CD4-positive, alpha-beta T cell treated with Interleukin-17A for 1 hour (primary cell): ENCODE data around the gene MORN1.

Source experiments
- DNase-seq: peaks from one replicate; pipeline ENCODE4 v3.0.0-alpha.2; 2020

Gene MORN1

GRCh38 chr1:2418791-2419320 is 27.5 kb upstream of the MORN1 start:
- DNase-seq: no peak

GRCh38 chr1:2417833-2418225 is 26.5 kb upstream of the MORN1 start:
- DNase-seq: no peak

GRCh38 chr1:2417083-2417832 is 25.9 kb upstream of the MORN1 start:
- no peak for DNase-seq

GRCh38 chr1:2416403-2416802 is 25.0 kb upstream of the MORN1 start:
- DNase-seq: peak; percentile 31

- DNase-seq: peak; percentile 60
Measured at GRCh38 chr1:2415801-2416208, 24.5 kb upstream of the MORN1 start.

- no peak for DNase-seq
Measured at GRCh38 chr1:2415337-2415736, 24.0 kb upstream of the MORN1 start.

- peak; percentile 84 for DNase-seq
Measured at GRCh38 chr1:2414297-2414958, 23.1 kb upstream of the MORN1 start.

- DNase-seq: no peak
Measured at GRCh38 chr1:2413495-2414296, 22.3 kb upstream of the MORN1 start.

GRCh38 chr1:2412773-2413494 is 21.6 kb upstream of the MORN1 start:
- no peak for DNase-seq

- peak; percentile 98 for DNase-seq
Measured at GRCh38 chr1:2412395-2412772, 21.0 kb upstream of the MORN1 start, which contains the start of gene PEX10. Gene PEX10, minus strand, starts transcription at chr1:2412564. Its CDS starts 62 bp downstream, at chr1:2412502.

GRCh38 chr1:2411801-2412394 is 20.5 kb upstream of the MORN1 start:
- DNase-seq: no peak

- no peak for DNase-seq
Measured at GRCh38 chr1:2409745-2410144, 18.4 kb upstream of the MORN1 start.

- no peak for DNase-seq
Measured at GRCh38 chr1:2408859-2409276, 17.5 kb upstream of the MORN1 start.

- DNase-seq: no peak
Measured at GRCh38 chr1:2408456-2408855, 17.1 kb upstream of the MORN1 start.

GRCh38 chr1:2407991-2408275 is 16.6 kb upstream of the MORN1 start:
- no peak for DNase-seq

- no peak for DNase-seq
Measured at GRCh38 chr1:2407166-2407990, 16.0 kb upstream of the MORN1 start.

- no peak for DNase-seq
Measured at GRCh38 chr1:2406451-2407041, 15.2 kb upstream of the MORN1 start.

GRCh38 chr1:2405588-2406295 is 14.4 kb upstream of the MORN1 start:
- no peak for DNase-seq

GRCh38 chr1:2404890-2405511 is 13.6 kb upstream of the MORN1 start:
- DNase-seq: no peak
